A549 (cell line): Measurements from ENCODE around the gene UBA52. TPM values are rescaled to one million over a fixed set of nuclear protein-coding genes. Genes with fewer than 3 reads are reported as not detected.
A peak's percentile ranks its signal among the peaks of the same experiment; 100 is the strongest.

Source experiments
- ATAC-seq, 2 experiments: fragments of 200-7000 bp in 1 of 2; fragments of >200 bp in 1 of 2; cut with Nextera tagmentation in 1 of 2; cut with Tn5 transposase in 1 of 2; 3 replicates each; pipeline versions ENCODE4 v1.8.0 to v1.9.1; 2018 to 2020; ENCODE audit warnings: mild to moderate bottlenecking in 1 of 2, moderate library complexity in 1 of 2
- CTCF ChIA-PET: fragments of 300-600 bp; sonication (Branson Sonifier 250); formaldehyde crosslinking; extraction: SDS; loops from one replicate; lab custom pipeline; 2021; ENCODE audit warnings: antibody characterized with exemption, inconsistent platforms; lab: Yijun Ruan, JAX
- POLR2A ChIA-PET: fragments of 350-600 bp; formaldehyde crosslinking; extraction: SDS; loops from one replicate; lab custom pipeline; 2021; ENCODE audit warnings: antibody characterized with exemption, inconsistent platforms; lab: Yijun Ruan, JAX
- DNase-seq, 2 experiments: peaks; one replicate each; pipeline versions ENCODE4 v3.0.0 to v3.0.0-alpha.2; 2011 to 2016; ENCODE audit warnings: low read depth in 1 of 2, low spot score in 1 of 2
- FAIRE-seq: peaks from 2 replicates; lab custom pipeline; 2011; peaks lifted over from hg19 to GRCh38; lab: Jason Lieb, UNC
- H3K27ac ChIP-seq, 2 experiments: fragments of >200 bp; sonication (Bioruptor Twin); formaldehyde crosslinking; 3 replicates each; pipeline ENCODE4 v1.5.1; 2016 to 2017
- H3K4me1 ChIP-seq: fragments of >200 bp; sonication (Bioruptor Twin); formaldehyde crosslinking; 3 replicates; pipeline ENCODE4 v1.6.1; 2016
- H3K4me2 ChIP-seq: fragments of >200 bp; sonication (Bioruptor Twin); formaldehyde crosslinking; 3 replicates; pipeline ENCODE4 v1.6.1; 2016
- H3K4me3 ChIP-seq: fragments of >200 bp; sonication (Bioruptor Twin); formaldehyde crosslinking; 3 replicates; pipeline ENCODE4 v1.5.1; 2016
- H3K9me3 ChIP-seq: fragments of >200 bp; sonication (Bioruptor Twin); formaldehyde crosslinking; 3 replicates; pipeline ENCODE4 v1.6.1; 2016
- ATOH8 ChIP-seq: fragments of 250-450 bp; sonication (Bioruptor Pico); IDR thresholded peaks from 2 replicates; pipeline ENCODE4 v1.5.0; 2020; ENCODE audit warnings: low read depth, mild to moderate bottlenecking, moderate library complexity
- CTCF ChIP-seq: fragments of >200 bp; sonication (Bioruptor Twin); formaldehyde crosslinking; IDR thresholded peaks from 3 replicates; pipeline ENCODE4 v1.5.1; 2016
- EHMT2 ChIP-seq: fragments of 200-600 bp; sonication (generic); IDR thresholded peaks from 2 replicates; pipeline ENCODE4 v1.6.1; 2016; ENCODE audit warnings: antibody characterized with exemption, low read depth, mild to moderate bottlenecking, moderate library complexity
- EP300 ChIP-seq, 2 experiments: fragments of >200 bp; sonication (Bioruptor Twin); formaldehyde crosslinking; IDR thresholded peaks; 2 replicates in 1 of 2; 3 replicates in 1 of 2; pipeline ENCODE4 v1.6.1; 2016 to 2017
- ESRRA ChIP-seq: fragments of 150-350 bp; IDR thresholded peaks from 2 replicates; pipeline ENCODE4 v1.6.1; 2014; ENCODE audit warnings: mild to moderate bottlenecking, low read length, borderline replicate concordance
- FOSL2 ChIP-seq, 2 experiments: fragments of 450-650 bp in 1 of 2; fragments of >200 bp in 1 of 2; sonication (Bioruptor Twin) in 1 of 2; formaldehyde crosslinking; IDR thresholded peaks; 2 replicates each; pipeline versions ENCODE4 v1.5.0 to v1.6.1; 2016 to 2020; ENCODE audit warnings: mild to moderate bottlenecking in 1 of 2, moderate library complexity in 1 of 2
- FOXS1 ChIP-seq: fragments of 250-450 bp; sonication (Bioruptor Pico); IDR thresholded peaks from 2 replicates; pipeline ENCODE4 v1.5.0; 2020; ENCODE audit warnings: mild to moderate bottlenecking, moderate library complexity
- GATA3 ChIP-seq: IDR thresholded peaks from 2 replicates; pipeline ENCODE4 v1.6.1; 2012; ENCODE audit warnings: borderline replicate concordance
- HES2 ChIP-seq: fragments of >200 bp; sonication (Bioruptor Twin); formaldehyde crosslinking; IDR thresholded peaks from 2 replicates; pipeline ENCODE4 v1.6.1; 2016
- KDM1A ChIP-seq: fragments of 200-600 bp; sonication (generic); IDR thresholded peaks from 2 replicates; pipeline ENCODE4 v1.6.1; 2016; ENCODE audit warnings: low read depth, mild to moderate bottlenecking
- KDM5A ChIP-seq: fragments of 200-600 bp; sonication (generic); IDR thresholded peaks from 2 replicates; pipeline ENCODE4 v1.6.1; 2016; ENCODE audit warnings: antibody characterized with exemption, mild to moderate bottlenecking
- MAX ChIP-seq: IDR thresholded peaks from 2 replicates; pipeline ENCODE4 v1.6.1; 2012
- MAZ ChIP-seq: fragments of 150-350 bp; IDR thresholded peaks from 2 replicates; pipeline ENCODE4 v1.6.1; 2014; ENCODE audit warnings: antibody characterized with exemption, low read depth, low read length, borderline replicate concordance
- MYC ChIP-seq: IDR thresholded peaks from 2 replicates; pipeline ENCODE4 v1.6.1; 2012; ENCODE audit warnings: mild to moderate bottlenecking, inconsistent platforms, low read length, improper control_type of control experiment, borderline replicate concordance
- NFE2L2 ChIP-seq: fragments of 150-350 bp; conservative IDR thresholded peaks from 2 replicates; pipeline ENCODE4 v1.6.1; 2014; ENCODE audit warnings: low read length
- PBX3 ChIP-seq: IDR thresholded peaks from 2 replicates; pipeline ENCODE4 v1.6.1; 2012
- PHF8 ChIP-seq: fragments of 200-600 bp; sonication (generic); IDR thresholded peaks from 2 replicates; pipeline ENCODE4 v1.6.1; 2016; ENCODE audit warnings: low read depth, mild to moderate bottlenecking, antibody characterized with exemption, moderate library complexity, borderline replicate concordance
- POLR2A ChIP-seq: IDR thresholded peaks from 2 replicates; pipeline ENCODE4 v1.6.1; 2012; ENCODE audit warnings: mild to moderate bottlenecking, low read length
- POLR2AphosphoS2 ChIP-seq: conservative IDR thresholded peaks from 2 replicates; pipeline ENCODE4 v1.6.1; 2012; ENCODE audit warnings: low read length, improper control_type of control experiment, inconsistent platforms
- REST ChIP-seq: fragments of 200-600 bp; sonication (generic); IDR thresholded peaks from 2 replicates; pipeline ENCODE4 v1.6.1; 2016; ENCODE audit warnings: antibody characterized with exemption, mild to moderate bottlenecking, moderate library complexity
- SMC3 ChIP-seq: fragments of >200 bp; sonication (Bioruptor Twin); formaldehyde crosslinking; IDR thresholded peaks from 3 replicates; pipeline ENCODE4 v1.6.1; 2018; ENCODE audit warnings: inconsistent platforms
- SREBF2 ChIP-seq: fragments of 450-650 bp; IDR thresholded peaks from 2 replicates; pipeline ENCODE4 v1.6.1; 2014; ENCODE audit warnings: mild to moderate bottlenecking, moderate library complexity
- TP53 ChIP-seq: fragments of 250-450 bp; sonication (Bioruptor Pico); IDR thresholded peaks from 2 replicates; pipeline ENCODE4 v1.5.0; 2021; ENCODE audit warnings: mild to moderate bottlenecking, moderate library complexity
- WGBS: methylation state at CpG from one replicate; pipeline ENCODE4 v1.1.6; 2017; ENCODE audit errors: missing lambda C conversion rate; 5-methylcytosine and 5-hydroxymethylcytosine counted together
- polyA plus RNA-seq, 4 experiments: library from polyadenylated mRNA; depleted of rRNA in 3 of 4; stranded (reverse); fragments of >200 nt; fragmentation: RNase III in 1 of 4; extraction: RNeasy Plus Mini Kit Qiagen cat#74134 plus additional on column Dnase treatment in 1 of 4; gene quantifications; 2 replicates in 3 of 4; 3 replicates in 1 of 4; pipeline ENCODE4 v1.2.3, GENCODE V29; 2011 to 2017

UBA52 gene
- polyA plus RNA-seq, 2 of the 4 experiments (the other 2 are of a cell fraction): 888 to 942 TPM

- no peak for TF ChIP-seq HES2
- no peak for TF ChIP-seq MYC
- no peak for TF ChIP-seq REST
- TF ChIP-seq MAX: no peak
- TF ChIP-seq ESRRA: no peak
- no peak for TF ChIP-seq ATOH8
- TF ChIP-seq NFE2L2: no peak
- TF ChIP-seq POLR2AphosphoS2: no peak
- no peak for TF ChIP-seq POLR2A
- TF ChIP-seq EHMT2: no peak
- no peak for TF ChIP-seq KDM1A
- TF ChIP-seq SREBF2: no peak
- no peak for TF ChIP-seq MAZ
- DNase-seq (no peak), FAIRE-seq (no peak), ATAC-seq (no peak)
- H3K27ac ChIP-seq: peak overlapping the region in 1 of 2 experiments; percentile 79; a peak in 2 of 6 replicates
- CTCF ChIA-PET: interaction anchor here (0.8 to 2.5 kb wide), 2 partner anchors 20 to 77 kb away, joined by 3 to 6 read pairs; partner anchors contain the start of gene REX1BD
- H3K9me3 ChIP-seq: no peaks in the 10 kb centered on the region
- H3K4me3 ChIP-seq: peak overlapping the region; percentile 35
- peak overlapping the region; percentile 89 for H3K4me2 ChIP-seq
- 59% methylated on average over 5 of the region's 5 CpGs for WGBS
- POLR2A ChIA-PET: no interaction called here
- H3K4me1 ChIP-seq: peaks cover 28% of the 10 kb centered on the region; the same call in 2 of the 3 replicates
Observed at GRCh38 chr19:18608102-18608804, 36.6 kb downstream of the UBA52 start.

- ChIA-PET POLR2A (no interaction called here), CTCF (interaction anchor here (0.7 to 2.5 kb wide), 3 partner anchors 21 to 238 kb away, joined by 3 to 6 read pairs (median 3); partner anchors contain the start of gene REX1BD)
- Histone ChIP-seq H3K4me2 (no peak overlapping the region), H3K27ac (no peak overlapping the region), H3K4me3 (no peak overlapping the region), H3K9me3 (no peaks in the 10 kb centered on the region), H3K4me1 (peaks cover 28% of the 10 kb centered on the region; the same call in 2 of the 3 replicates)
- no peak for DNase-seq
- no peak for FAIRE-seq
- no peak for ATAC-seq
- WGBS: 74% methylated on average over 9 of the region's 9 CpGs
- TF ChIP-seq EP300 (IDR thresholded peaks at IDR 0.05) (no peak), NFE2L2 (no peak), EHMT2 (no peak), ESRRA (no peak)
Observed at GRCh38 chr19:18608805-18609716, 37.4 kb downstream of the UBA52 start.

GRCh38 chr19:18609717-18610051, 38.0 kb downstream of the UBA52 start:
- Histone ChIP-seq H3K4me2 (no peak overlapping the region), H3K9me3 (no peaks in the 10 kb centered on the region), H3K4me3 (no peak overlapping the region), H3K4me1 (peaks cover 28% of the 10 kb centered on the region; the same call in 2 of the 3 replicates), H3K27ac (no peak overlapping the region)
- ChIA-PET CTCF (interaction anchor here (0.7 to 1.1 kb wide), 3 partner anchors 21 to 237 kb away, joined by 3 read pairs; no protein-coding TSS in a partner anchor), POLR2A (no interaction called here)
- no peak for DNase-seq
- ATAC-seq: no peak
- WGBS: no CpG with 5 or more reads among the region's 2 CpGs
- no peak for FAIRE-seq
- TF ChIP-seq SMC3 (no peak), CTCF (no peak), FOSL2 (IDR thresholded peaks at IDR 0.05) (no peak), FOSL2 (CRISPR knock-in tag; IDR thresholded peaks at IDR 0.05) (no peak), FOXS1 (CRISPR knock-in tag) (no peak), KDM5A (no peak), PHF8 (no peak), SREBF2 (no peak), NFE2L2 (no peak), PBX3 (no peak), TP53 (CRISPR knock-in tag) (no peak), GATA3 (no peak)
